ENCODE measurements around the gene HHATL. TPM values are rescaled to one million over a fixed set of nuclear protein-coding genes. Genes with fewer than 3 reads are reported as not detected.

The HHATL gene
- total RNA-seq, 4 donors from 2014 or later = 3.5 TPM; not detected in 3

- 72 to 82% methylated on average over 4 of the region's 4 CpGs for WGBS, 2 donors
- H3K27me3 ChIP-seq = no peaks in the 10 kb centered on the region
- H3K27ac ChIP-seq = no peak overlapping the region
- peaks cover 0 to 25% (median 15%) of the 10 kb centered on the region in 4 donors for H3K4me1 ChIP-seq
- no peak overlapping the region for H3K4me3 ChIP-seq
- TF ChIP-seq POLR2A (IDR thresholded peaks at IDR 0.05) = no peak
- no peak for TF ChIP-seq CTCF (IDR thresholded peaks at IDR 0.05)
- TF ChIP-seq EP300 (IDR thresholded peaks at IDR 0.05) = no peak
- DNase-seq (ENCODE audit: low spot score in 2 of 2) = no peak
- H3K36me3 ChIP-seq = peaks cover 0 to 11% (median 0%) of the 10 kb centered on the region in 3 donors
- no peaks in the 10 kb centered on the region for H3K9me3 ChIP-seq
These were observed 33.8 kb downstream of the HHATL start for GRCh38 chr3:42668793-42669217.

GRCh38 chr3:42668413-42668760 lies 34.2 kb downstream of the HHATL start:
- DNase-seq (ENCODE audit: low spot score in 2 of 2) = no peak
- Histone ChIP-seq H3K27me3 (no peaks in the 10 kb centered on the region), H3K27ac (no peak overlapping the region), H3K4me1 (peaks cover 0 to 25% (median 15%) of the 10 kb centered on the region in 4 donors), H3K9me3 (no peaks in the 10 kb centered on the region), H3K36me3 (peaks cover 0 to 15% (median 0%) of the 10 kb centered on the region in 3 donors), H3K4me3 (no peak overlapping the region)
- no peak for TF ChIP-seq POLR2A (IDR thresholded peaks at IDR 0.05)
- no peak for TF ChIP-seq CTCF (IDR thresholded peaks at IDR 0.05)
- TF ChIP-seq EP300 (IDR thresholded peaks at IDR 0.05) = no peak
- 82 to 100% methylated on average over 2 of the region's 2 CpGs for WGBS, 2 donors

- H3K9me3 ChIP-seq = no peaks in the 10 kb centered on the region
- peaks cover 0 to 25% (median 15%) of the 10 kb centered on the region in 4 donors for H3K4me1 ChIP-seq
- H3K4me3 ChIP-seq = no peak overlapping the region
- peaks cover 0 to 21% (median 0%) of the 10 kb centered on the region in 3 donors for H3K36me3 ChIP-seq
- H3K27ac ChIP-seq = peak overlapping the region in 2 of 4 donors; percentile 50 to 80
- no peak for DNase-seq (ENCODE audit: low spot score in 2 of 2)
- 39 to 43% methylated on average over 7 to 8 of the region's 8 CpGs for WGBS, 2 donors
- TF ChIP-seq CTCF (IDR thresholded peaks at IDR 0.05) (no peak), EP300 (IDR thresholded peaks at IDR 0.05) (no peak), POLR2A (IDR thresholded peaks at IDR 0.05) (no peak)
- H3K27me3 ChIP-seq = no peaks in the 10 kb centered on the region
These were observed 34.8 kb downstream of the HHATL start for GRCh38 chr3:42667523-42668412.

GRCh38 chr3:42667096-42667522 lies 35.5 kb downstream of the HHATL start:
- H3K36me3 ChIP-seq = peaks cover 0 to 26% (median 0%) of the 10 kb centered on the region in 3 donors
- no peaks in the 10 kb centered on the region for H3K9me3 ChIP-seq
- H3K27me3 ChIP-seq = no peaks in the 10 kb centered on the region
- DNase-seq (ENCODE audit: low spot score in 2 of 2) = no peak
- H3K27ac ChIP-seq = peak overlapping the region in 3 of 4 donors; percentile 0 to 80 (median 50)
- H3K4me3 ChIP-seq = no peak overlapping the region
- 53 to 58% methylated on average over 5 to 7 of the region's 7 CpGs for WGBS, 2 donors
- TF ChIP-seq CTCF (IDR thresholded peaks at IDR 0.05) (no peak), EP300 (IDR thresholded peaks at IDR 0.05) (no peak), POLR2A (IDR thresholded peaks at IDR 0.05) (no peak)
- H3K4me1 ChIP-seq = peaks cover 0 to 25% (median 15%) of the 10 kb centered on the region in 4 donors

GRCh38 chr3:42666577-42666998 lies 36.0 kb downstream of the HHATL start:
- TF ChIP-seq POLR2A (IDR thresholded peaks at IDR 0.05) (no peak), EP300 (IDR thresholded peaks at IDR 0.05) (no peak), CTCF (IDR thresholded peaks at IDR 0.05) (no peak)
- H3K36me3 ChIP-seq = peaks cover 0 to 31% (median 0%) of the 10 kb centered on the region in 3 donors
- no peak for DNase-seq (ENCODE audit: low spot score in 2 of 2)
- no peaks in the 10 kb centered on the region for H3K9me3 ChIP-seq
- H3K4me3 ChIP-seq = no peak overlapping the region
- WGBS, 2 donors = 62 to 68% methylated on average over 4 of the region's 4 CpGs
- no peaks in the 10 kb centered on the region for H3K27me3 ChIP-seq
- H3K4me1 ChIP-seq = peaks cover 0 to 25% (median 15%) of the 10 kb centered on the region in 4 donors
- peak overlapping the region in 3 of 4 donors; percentile 0 to 80 (median 50) for H3K27ac ChIP-seq

Data from tibial nerve (tissue), 4 donors.